Body of pancreas (tissue), 4 donors: Measurements from ENCODE around the gene KERA.

Source experiments
- POLR2A ChIP-seq, 3 donors: fragments of 450-650 bp; IDR thresholded peaks; one replicate each; pipeline ENCODE4 v1.6.1; 2016; ENCODE audit warnings: antibody characterized with exemption in 3 of 3, mild to moderate bottlenecking in 2 of 3
- TF ChIP-seq, protein P1 (sequence below), 7 experiments: fragments of 450-650 bp in 4 of 7; fragments of 200-600 bp in 3 of 7; sonication (generic) in 3 of 7; IDR thresholded peaks; one replicate each; pipeline ENCODE4 v1.5.1; 2016 to 2019; ENCODE audit warnings: antibody characterized with exemption in 7 of 7

DNA sequence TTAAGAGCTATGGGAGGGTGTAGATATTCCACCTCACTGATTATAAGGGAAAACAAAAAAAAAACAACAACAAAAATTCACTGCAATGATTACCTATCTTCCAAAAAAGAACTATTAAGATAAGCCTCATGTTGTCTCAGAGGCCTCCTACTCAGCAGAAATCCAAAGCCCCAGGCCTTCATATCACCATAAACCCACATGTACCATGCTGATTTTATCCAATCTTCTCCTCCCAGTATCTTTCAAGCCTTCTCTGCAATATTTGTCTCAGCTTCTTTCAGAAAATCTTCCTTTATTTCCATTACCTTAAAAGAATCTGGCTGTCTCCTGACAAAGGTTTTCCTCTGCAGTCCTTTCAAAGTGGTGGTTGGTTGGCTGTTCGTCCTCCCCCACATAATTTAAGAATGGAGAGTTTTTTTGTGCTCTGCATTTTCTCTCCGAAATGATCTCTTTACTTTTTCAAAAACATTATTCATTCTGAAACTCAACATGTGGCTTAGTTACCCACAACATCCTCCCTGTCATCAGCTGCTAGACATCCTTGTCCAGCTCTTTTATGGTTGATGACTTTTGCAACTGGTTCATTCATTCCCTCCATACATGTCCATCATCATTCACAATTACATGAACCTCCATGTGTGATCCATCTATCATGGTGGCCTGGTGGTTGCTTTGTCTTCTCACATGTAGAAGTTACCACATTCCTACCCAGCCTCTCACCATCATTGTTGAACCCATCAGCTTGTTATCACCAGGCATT is 50.1 kb downstream of the KERA start:
- no peak for TF ChIP-seq POLR2A (IDR thresholded peaks at IDR 0.05)
- TF ChIP-seq, protein P1, sequence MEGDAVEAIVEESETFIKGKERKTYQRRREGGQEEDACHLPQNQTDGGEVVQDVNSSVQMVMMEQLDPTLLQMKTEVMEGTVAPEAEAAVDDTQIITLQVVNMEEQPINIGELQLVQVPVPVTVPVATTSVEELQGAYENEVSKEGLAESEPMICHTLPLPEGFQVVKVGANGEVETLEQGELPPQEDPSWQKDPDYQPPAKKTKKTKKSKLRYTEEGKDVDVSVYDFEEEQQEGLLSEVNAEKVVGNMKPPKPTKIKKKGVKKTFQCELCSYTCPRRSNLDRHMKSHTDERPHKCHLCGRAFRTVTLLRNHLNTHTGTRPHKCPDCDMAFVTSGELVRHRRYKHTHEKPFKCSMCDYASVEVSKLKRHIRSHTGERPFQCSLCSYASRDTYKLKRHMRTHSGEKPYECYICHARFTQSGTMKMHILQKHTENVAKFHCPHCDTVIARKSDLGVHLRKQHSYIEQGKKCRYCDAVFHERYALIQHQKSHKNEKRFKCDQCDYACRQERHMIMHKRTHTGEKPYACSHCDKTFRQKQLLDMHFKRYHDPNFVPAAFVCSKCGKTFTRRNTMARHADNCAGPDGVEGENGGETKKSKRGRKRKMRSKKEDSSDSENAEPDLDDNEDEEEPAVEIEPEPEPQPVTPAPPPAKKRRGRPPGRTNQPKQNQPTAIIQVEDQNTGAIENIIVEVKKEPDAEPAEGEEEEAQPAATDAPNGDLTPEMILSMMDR (IDR thresholded peaks at IDR 0.05) = no peak
